Measurements from ENCODE around the gene ZNF182.
"Not testable (repeated sequence)": the region's sequence is repeated elsewhere in the genome, so short reads cannot be mapped to it uniquely, and the experiment has no call there.

DNA sequence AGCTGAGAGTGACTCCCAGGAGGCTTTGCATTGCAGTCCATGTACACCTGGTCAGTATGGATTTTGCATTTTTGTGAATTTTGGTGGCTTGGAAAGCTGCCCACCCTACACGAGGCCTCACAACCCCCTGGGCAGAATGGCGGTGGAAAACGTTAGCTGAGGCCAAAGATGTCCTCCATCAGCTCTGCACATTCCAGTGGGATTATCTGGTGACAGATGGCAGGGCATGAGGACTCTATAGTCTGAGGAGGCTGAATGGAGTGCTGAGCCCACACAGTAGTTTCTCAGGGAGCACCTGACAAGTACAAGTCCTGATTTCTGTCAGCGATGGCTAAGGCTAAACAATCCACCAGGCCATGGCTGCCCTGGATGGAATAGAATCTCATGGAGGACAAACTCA is 23.8 kb upstream of the ZNF182 start:
- TF ChIP-seq, protein P1, sequence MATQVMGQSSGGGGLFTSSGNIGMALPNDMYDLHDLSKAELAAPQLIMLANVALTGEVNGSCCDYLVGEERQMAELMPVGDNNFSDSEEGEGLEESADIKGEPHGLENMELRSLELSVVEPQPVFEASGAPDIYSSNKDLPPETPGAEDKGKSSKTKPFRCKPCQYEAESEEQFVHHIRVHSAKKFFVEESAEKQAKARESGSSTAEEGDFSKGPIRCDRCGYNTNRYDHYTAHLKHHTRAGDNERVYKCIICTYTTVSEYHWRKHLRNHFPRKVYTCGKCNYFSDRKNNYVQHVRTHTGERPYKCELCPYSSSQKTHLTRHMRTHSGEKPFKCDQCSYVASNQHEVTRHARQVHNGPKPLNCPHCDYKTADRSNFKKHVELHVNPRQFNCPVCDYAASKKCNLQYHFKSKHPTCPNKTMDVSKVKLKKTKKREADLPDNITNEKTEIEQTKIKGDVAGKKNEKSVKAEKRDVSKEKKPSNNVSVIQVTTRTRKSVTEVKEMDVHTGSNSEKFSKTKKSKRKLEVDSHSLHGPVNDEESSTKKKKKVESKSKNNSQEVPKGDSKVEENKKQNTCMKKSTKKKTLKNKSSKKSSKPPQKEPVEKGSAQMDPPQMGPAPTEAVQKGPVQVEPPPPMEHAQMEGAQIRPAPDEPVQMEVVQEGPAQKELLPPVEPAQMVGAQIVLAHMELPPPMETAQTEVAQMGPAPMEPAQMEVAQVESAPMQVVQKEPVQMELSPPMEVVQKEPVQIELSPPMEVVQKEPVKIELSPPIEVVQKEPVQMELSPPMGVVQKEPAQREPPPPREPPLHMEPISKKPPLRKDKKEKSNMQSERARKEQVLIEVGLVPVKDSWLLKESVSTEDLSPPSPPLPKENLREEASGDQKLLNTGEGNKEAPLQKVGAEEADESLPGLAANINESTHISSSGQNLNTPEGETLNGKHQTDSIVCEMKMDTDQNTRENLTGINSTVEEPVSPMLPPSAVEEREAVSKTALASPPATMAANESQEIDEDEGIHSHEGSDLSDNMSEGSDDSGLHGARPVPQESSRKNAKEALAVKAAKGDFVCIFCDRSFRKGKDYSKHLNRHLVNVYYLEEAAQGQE (IDR thresholded peaks at IDR 0.05; ENCODE audit: unreplicated experiment), result not testable (repeated sequence)
- TF ChIP-seq, protein P2, sequence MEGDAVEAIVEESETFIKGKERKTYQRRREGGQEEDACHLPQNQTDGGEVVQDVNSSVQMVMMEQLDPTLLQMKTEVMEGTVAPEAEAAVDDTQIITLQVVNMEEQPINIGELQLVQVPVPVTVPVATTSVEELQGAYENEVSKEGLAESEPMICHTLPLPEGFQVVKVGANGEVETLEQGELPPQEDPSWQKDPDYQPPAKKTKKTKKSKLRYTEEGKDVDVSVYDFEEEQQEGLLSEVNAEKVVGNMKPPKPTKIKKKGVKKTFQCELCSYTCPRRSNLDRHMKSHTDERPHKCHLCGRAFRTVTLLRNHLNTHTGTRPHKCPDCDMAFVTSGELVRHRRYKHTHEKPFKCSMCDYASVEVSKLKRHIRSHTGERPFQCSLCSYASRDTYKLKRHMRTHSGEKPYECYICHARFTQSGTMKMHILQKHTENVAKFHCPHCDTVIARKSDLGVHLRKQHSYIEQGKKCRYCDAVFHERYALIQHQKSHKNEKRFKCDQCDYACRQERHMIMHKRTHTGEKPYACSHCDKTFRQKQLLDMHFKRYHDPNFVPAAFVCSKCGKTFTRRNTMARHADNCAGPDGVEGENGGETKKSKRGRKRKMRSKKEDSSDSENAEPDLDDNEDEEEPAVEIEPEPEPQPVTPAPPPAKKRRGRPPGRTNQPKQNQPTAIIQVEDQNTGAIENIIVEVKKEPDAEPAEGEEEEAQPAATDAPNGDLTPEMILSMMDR (conservative IDR thresholded peaks at IDR 0.05; ENCODE audit: low read depth in 2 of 2), result not testable (repeated sequence)

All from GM23338 (cell line).